GM21723 (cell line): ENCODE measurements around the gene NEURL1B.
"Not testable (repeated sequence)": the region's sequence is repeated elsewhere in the genome, so short reads cannot be mapped to it uniquely, and the experiment has no call there.

Source experiments
- ATAC-seq: cut with Tn5 transposase; IDR thresholded peaks from one replicate; pipeline ENCODE4 v1.9.1; 2021; ENCODE audit warnings: mild to moderate bottlenecking, moderate library complexity; ENCODE audit not compliant: unreplicated experiment

NEURL1B gene, protein sequence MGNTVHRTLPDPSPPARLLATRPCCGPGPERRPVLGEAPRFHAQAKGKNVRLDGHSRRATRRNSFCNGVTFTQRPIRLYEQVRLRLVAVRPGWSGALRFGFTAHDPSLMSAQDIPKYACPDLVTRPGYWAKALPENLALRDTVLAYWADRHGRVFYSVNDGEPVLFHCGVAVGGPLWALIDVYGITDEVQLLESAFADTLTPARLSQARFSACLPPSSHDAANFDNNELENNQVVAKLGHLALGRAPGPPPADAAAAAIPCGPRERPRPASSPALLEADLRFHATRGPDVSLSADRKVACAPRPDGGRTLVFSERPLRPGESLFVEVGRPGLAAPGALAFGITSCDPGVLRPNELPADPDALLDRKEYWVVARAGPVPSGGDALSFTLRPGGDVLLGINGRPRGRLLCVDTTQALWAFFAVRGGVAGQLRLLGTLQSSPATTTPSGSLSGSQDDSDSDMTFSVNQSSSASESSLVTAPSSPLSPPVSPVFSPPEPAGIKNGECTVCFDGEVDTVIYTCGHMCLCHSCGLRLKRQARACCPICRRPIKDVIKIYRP

DNA sequence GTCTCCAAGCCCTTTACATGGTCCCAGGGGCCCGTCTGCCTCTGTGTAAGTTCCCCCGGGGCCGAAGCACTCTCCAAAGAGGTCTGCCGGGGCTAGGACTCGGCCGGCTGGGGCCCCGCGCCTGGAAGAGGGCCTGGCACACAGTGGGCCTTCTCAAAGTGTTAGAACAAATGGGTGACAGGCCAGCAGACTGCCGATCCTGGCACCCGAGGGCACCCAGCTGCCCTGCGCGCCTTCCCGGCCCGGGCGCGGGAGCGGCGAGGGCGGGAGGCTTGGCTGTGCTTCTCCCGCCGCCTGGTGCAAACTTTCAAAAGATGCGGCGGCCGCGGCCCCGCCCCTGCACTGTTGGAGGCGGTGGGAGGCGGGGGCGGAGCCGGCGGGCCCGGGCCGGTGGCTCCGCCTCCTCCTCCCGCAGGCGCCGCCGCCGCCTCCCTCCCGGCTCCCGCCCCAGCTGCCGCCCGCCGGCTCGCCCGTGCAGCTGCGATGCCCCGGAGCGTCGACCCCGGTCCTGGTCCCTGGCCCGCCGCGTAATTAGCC lies at the start of gene NEURL1B:
NEURL1B (plus strand) TSS at position 442 of the 537 bp plus-strand sequence. CDS start 144 bp downstream, outside the sequence.
- ATAC-seq: peak; percentile 75

DNA sequence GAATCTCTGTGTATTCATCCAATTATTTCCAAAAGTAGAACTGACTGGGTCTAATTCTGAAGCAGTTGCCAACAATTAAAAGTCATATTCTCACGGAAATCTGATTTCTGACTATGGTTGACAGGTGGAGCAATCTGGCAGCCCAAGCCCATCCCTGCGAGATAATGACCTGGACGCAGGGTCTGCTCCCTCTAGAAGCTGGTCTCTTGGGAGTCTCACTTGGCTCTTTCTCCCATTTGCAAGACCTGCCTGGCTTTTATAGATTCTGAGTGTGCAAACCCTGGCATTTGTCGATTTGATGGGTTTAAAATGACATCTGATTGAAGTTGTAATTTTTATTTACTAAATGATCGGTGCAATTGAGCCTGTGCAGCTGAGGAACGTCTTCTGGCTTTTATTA lies 49.4 kb upstream of the NEURL1B start:
- ATAC-seq: no peak

DNA sequence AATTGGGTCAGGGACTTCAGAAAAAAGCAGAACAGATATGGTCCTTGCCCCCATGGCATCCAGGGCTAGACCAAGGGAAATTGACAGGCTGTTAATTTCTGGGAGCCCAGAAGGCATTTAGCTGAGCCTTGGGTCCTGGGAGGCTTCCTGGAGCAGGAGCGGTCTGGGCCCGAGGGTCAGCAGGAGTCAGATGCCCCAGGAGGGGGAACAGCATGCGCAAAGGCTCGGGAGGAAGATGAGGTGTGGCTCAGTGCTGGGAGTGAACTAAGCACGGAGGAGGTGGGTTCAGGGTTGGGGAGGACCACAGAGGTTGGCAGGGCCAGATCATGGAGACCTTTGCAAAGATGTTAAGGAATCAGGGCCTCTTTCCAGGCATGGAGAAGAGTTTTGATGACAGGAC lies 48.2 kb upstream of the NEURL1B start:
- ATAC-seq: no peak

DNA sequence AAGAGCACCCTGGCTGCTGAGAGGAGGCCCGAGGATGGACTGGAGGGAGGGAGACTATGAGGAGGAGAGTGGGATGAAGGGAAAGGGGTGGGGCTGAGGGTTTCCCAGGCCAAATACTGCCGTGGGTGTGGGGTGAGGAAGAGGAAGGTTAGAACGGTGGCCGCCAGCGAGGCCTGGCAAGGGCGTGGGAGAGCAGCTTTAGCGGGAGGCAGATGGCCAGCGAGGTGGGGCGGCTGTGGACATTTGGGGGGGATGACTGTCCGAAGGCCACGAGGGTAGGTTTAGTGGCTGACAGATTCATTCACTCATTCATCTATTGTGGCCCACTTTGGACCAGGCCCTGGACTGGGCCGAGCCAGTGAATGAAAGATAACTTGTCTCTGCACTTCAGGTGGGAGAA lies 47.8 kb upstream of the NEURL1B start:
- ATAC-seq: no peak

DNA sequence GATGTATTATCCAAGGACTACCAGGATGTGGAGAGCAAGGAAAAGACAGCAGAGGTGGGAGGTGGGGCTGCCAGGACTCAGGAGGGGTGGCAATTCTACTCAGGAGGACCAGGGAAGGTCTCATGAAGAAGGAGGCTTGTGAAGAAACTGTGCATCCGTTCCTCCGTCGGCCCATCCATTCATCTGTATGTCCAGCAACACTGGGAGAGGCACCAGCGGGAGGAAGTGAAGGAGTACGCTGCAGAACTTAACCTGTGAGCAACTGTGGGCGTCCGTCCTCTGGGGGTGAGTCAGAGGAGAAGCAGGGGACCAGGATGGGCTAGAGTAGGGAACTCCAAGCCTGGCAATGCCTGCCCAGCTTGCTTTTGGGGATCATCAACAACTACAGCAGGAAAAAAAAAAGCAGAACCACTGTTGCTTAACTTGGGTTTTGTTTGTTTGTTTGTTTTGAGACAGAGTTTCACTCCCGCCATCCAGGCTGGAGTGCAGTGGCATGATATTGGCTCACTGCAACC lies 47.3 kb upstream of the NEURL1B start:
- ATAC-seq: no peak

DNA sequence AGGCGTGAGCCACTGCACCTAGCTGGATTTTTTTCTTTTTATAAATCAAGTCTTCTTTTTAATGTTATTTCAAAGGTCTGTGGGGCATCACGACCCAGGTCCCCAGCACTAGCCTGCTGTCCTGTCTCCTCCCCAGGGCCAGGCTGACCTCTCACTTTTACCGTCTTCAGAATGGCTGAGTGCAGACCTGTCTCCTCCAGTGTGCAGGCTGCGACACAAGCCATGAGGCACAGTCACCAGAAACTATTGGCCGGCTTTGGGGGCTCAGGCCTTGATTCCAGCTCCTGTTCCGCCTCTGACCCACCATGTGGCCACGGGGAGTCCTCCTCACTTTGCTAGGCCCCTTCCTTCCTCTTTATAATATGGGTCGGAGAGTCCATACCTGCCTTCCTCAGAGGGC lies 46.6 kb upstream of the NEURL1B start:
- ATAC-seq: no peak

DNA sequence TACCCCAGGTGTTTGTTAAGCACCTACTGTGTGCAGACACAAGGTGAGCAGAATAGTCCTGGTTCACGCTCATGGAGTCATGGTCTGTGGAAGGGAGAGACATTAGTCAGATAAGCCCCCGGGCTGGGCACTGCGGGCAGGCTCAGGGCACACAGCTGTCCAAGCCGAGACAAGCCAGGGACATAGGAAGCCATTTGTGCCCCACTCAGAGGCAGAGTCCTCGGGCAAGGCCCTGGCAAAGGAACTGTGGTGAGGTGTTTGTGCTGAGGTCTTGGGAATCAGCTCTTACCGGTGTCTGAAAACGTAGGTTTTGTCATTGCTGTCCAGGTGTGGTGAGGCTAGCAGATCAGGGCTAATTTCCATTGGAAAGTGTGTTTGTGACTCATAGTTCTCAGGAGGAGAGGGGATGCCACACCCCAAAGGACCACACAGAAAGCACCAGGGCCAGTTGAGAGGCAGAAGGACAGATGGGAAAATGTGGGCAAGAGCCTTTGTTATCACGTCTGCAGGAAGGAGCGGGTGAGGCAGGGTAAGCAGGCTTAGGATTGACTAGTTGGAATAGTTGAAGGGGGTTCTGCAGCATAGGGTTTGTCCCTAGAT lies 46.1 kb upstream of the NEURL1B start:
- no peak for ATAC-seq

DNA sequence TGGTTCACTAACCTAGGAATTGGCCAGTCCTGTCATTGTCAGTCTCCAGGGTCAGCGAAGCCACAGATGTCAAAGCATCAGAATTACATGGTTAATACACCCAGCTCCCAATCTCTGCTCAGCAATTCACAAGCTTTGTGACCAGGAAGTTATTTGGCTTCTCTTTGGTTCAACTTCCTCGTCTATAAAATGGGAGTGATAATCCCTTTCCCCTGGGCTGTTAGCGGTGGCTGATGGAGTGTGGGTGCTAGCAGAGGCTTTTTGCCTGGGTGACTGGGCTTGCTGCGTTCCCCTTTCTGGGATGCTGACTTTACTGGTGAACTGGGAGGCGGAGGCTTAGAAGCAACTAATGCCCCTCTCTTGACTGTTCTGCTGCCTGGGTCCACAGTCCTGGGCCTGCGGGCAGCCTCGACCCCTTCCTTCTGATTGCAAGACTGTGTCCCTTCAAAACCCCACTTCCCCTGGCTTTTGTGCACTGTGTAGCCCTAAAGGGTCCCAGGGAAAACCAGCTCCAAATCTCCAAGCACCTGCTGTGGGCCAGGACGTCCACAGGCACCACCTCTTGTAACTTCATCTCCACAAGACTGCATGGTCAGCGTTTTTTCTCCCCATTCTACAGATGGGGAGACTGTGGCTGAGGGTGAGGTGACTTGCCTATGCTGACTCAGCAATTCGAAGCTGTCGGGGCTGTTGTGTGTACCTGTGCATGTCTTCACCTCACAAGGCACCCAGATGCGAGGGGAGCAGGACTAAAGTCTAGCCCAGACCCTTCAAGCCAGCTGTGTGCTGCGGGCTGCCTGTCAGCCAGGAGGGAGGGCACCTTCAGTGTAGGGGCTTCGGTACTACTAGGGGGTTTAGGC lies 45.2 kb upstream of the NEURL1B start:
- ATAC-seq: no peak

DNA sequence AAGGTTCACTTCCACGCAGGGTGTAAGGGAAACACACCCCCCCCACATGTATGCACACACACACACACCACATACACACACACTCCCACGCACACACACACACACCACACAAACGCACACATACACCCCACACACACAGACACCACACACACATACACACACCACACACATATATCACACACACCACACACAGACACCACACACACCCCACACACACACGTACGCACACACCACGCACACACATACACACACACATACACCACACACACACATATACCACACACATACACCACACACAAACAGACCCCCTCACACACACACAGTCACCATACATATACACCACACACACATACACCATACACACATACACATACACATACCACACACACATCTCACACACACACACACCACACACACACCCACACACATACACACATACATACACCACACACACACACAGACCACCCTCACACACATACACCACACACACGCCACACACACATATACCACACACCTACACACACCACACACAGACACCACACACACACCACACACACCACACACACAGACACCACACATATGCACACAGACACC lies 44.3 kb upstream of the NEURL1B start:
- ATAC-seq: no peak

DNA sequence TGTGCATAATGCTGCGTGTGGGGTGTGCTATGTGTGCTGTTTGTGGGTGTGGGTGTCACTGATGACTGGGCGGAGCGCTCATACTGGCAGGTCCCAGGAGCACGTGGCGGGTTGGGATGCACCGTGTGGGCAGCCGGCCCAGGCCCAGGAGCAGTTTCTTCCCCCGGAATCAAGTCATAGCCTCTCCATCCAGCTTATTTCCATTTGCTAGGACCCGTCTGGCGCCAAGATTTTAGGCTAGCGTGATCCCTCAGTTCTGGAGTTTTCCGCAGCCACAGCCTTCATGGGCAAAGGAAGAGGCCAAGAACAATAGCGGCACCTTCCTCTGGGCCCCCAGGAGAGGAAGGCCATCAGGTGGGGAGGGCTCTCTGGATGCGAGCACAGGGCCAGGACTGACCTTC lies 43.3 kb upstream of the NEURL1B start:
- ATAC-seq: no peak

DNA sequence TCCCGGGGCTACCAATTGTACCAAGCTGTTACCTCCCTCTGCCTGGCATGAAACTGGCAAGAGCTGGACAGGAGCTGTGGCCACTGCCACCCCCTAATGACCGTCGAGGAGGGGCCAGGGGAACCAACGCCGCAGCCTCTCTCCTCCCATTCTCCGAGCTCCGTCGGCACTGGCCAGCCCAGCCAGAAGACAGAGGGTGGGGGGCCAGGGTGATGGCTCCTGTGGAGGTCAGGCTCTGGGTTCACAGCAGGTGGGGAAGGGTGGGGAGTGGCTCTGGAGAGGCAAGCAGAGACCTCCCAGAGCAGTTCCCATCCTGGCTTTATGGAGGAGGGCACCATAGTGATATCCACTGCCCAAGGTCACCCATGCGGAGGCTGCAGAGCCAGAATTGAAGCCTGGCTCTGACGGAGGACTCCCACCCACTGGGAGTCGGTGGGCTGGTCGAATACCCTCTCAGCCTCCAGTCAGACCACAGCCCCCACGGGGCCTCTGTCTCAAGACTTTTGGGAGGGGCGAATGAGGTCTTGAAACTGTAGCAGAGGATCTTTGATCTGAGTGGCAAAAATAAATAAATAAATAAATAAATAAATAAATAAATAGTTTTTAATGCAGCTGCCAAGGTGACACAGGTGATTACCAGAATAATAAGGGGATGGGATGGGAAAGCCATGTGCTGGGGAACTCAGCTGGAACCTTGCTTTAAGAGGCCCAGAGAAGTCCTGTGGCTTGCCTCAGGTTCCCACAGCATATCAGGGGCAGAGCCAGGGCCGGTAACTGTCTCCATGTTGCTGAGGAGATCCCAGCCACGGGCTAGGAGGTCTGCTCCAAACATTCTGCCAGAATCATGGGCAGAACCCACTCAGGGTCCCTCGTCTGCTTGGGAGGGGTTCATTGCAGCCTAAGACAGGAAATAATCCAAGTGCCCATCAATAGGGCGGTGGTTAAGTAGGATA lies 42.5 kb upstream of the NEURL1B start:
- no peak for ATAC-seq

DNA sequence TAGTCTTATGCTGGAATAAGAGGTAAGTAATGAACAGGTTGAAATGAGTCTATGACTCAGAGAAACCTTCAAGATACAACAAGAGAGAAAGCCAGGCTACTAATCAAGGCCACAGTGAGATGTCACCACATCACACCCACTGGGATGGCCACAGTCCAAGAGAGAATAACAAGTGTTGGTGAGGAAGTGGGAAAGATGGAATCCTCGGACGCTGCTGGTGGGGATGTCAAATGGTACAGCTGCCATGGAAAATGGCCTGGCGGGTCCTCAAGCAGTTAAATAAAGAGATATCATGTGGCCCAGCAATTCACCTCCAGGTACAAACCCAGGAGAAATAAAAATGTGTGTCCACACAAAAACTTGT lies 41.9 kb upstream of the NEURL1B start:
- ATAC-seq: no peak

DNA sequence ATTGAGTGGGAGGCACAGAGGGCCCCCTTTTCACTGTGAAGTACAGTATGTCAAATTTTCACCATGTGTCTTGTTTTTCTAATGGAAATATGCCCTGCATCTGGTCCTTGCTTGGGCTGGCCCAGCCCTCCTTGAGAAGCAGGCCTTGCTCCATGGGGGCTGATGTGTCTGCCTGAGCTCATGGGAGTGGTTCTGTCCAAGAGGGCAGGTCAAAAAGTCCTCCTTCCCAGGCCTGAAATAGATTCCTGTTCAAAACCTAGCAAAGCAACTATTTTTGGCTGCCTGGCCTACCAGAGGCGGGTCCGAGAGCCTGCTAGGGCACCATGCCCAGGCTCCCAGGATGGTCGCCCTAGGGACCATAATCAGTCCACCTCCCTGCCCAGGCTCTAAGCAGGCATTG lies 40.5 kb upstream of the NEURL1B start:
- ATAC-seq: no peak

DNA sequence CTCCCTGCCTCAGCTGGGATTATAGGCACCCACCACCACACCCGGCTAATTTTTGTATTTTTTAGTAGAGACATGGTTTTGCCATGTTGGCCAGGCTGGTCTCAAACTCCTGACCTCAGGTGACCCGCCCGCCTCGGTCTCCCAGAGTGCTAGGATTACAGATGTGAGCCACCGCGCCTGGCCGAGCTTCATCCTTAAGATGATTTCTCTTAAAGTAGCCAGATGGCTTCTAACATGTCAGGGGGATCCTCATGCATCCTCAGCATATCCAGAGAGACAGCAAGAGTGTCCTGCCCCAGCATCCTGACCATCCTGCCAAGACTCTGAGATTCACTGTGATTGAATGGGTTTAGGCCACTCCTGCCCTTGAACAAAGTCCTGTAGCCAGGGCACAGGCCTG lies 39.5 kb upstream of the NEURL1B start:
- ATAC-seq: not testable (repeated sequence)

DNA sequence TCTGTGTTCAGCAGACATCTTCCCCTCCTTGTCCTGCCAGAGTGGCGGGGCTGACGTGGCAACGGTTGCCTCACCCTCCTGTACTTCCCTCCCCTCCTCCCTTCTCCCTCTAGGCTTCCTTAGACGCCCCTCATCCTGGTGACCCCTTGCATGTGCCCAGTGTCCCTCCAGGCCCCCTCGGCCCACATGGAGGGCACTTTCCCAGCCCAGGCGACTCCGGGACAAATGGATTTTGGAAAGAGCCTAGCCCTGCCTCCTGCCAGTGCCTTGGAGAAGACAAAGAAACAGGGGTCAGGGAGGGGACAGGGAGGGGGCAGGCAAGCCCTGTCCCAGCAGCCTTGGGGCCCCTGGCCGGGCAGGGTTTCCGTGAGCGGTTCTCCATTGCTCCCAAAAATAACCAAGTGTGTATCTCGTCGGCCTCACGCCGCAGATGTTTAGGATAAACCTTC lies 38.3 kb upstream of the NEURL1B start:
- ATAC-seq: no peak

DNA sequence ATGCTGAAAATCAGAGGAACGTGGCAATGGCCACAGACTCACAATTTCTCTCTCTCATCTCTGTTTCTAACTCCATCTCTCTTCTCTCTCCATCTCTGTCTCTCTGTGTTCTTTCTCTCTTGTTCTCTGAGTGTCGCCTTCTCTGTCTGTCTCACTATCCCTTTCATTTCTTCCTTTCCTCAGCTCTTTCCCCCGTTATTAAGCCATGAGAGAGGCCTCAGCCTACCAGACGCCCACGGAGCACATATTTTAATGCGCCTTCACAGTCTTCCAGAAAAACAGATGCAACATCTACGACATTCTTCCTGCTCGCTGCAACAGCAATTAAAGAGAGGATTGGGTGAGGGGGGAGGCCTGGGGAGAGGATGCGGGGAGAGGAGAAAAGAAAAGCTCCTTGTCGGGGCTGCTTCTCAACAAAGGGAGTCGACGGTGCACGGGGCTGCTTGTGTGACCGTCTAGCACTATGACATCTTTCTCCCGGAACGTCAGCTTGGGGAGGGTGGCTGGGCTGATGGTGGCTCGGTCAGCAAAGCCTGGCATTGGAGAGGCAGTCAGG lies 37.7 kb upstream of the NEURL1B start:
- ATAC-seq: no peak

DNA sequence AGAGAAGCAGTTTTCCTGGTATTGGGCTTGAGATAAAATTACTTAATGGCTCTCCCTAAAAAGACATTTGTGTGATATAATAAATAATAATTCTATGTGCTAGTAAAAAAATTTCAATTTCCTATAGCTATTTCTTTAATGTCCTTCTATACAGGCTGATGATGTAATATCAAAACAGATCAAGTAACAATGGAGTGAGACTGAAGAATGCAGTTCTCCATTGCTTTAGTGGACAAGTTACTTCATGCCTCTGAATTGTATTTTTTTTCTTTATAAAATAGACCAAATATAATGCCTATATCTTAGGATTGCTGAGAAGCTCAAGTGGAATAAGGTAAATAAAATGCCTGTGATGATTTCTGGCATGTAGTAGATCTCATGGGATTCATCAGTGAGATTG lies 35.6 kb upstream of the NEURL1B start:
- no peak for ATAC-seq

DNA sequence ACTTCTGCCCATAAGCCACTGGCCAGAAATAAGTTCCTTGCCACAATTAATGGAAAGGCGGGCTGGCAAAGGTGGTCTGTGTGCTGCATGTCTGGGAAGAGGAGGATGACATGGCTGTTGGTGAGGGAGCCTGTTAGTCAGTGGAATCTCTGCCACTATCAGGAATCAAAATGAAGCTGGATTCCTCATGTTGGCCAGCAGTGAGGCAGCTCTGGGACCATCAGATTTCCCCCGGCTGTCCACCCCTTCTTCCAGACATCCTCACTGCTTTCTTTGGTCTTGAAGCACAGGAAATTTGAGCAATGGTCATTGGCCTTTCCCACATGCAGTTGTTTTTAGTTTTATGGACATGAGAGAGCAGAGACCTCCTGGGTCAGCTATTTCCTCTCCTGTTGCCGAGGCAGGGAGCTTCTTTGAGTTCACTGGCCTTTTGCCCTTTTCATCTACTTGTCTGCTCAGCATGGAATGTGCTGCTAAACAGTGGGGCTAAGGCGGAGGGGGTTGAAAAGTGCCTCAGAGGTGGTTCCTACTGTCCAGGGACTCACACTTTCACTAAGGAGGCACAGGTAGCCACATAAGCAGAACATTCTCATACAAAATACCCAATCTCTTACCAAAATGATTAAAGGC lies 34.8 kb upstream of the NEURL1B start:
- ATAC-seq: no peak
